HEK293T (cell line): ENCODE measurements around the gene RNF6.

Experiments used
- BHLHE40 ChIP-seq: fragments of 450-650 bp; IDR thresholded peaks from 2 replicates; pipeline ENCODE4 v1.6.1; 2016; ENCODE audit warnings: mild to moderate bottlenecking, moderate library complexity, borderline replicate concordance
- HDGF ChIP-seq: fragments of 450-650 bp; IDR thresholded peaks from 2 replicates; pipeline ENCODE4 v1.6.1; 2017; ENCODE audit warnings: antibody characterized with exemption, borderline replicate concordance
- SP1 ChIP-seq: fragments of 450-650 bp; IDR thresholded peaks from 2 replicates; pipeline ENCODE4 v1.6.1; 2017

- TF ChIP-seq HDGF (no peak), SP1 (no peak), BHLHE40 (no peak)
Observed at GRCh38 chr13:26185720-26186117, 36.4 kb downstream of the RNF6 start.
